Neural cell (in vitro differentiated cells): ENCODE measurements around the gene CLSTN3. TPM values are rescaled to one million over a fixed set of nuclear protein-coding genes. Genes with fewer than 3 reads are reported as not detected.

Experiments
- H2AFZ ChIP-seq: fragments of 200-600, 300-800 bp; sonication (generic), shearing (Covaris generic); 2 replicates; pipeline ENCODE4 v1.6.0; 2014; ENCODE audit warnings: low read depth, mild to moderate bottlenecking, antibody characterized with exemption, low read length, moderate library complexity
- H3F3A ChIP-seq: fragments of 200-600 bp; shearing (Covaris generic); 2 replicates; pipeline ENCODE4 v1.6.1; 2016; ENCODE audit warnings: mild to moderate bottlenecking, moderate library complexity, mixed read lengths, antibody characterized with exemption, low read length; ENCODE audit not compliant: insufficient read depth, poor library complexity, severe bottlenecking
- H3K27ac ChIP-seq: fragments of 200-600, 300-800 bp; sonication (generic), shearing (Covaris generic); 2 replicates; pipeline ENCODE4 v1.5.1; 2014; ENCODE audit warnings: mild to moderate bottlenecking, low read length, moderate library complexity
- H3K27me3 ChIP-seq: fragments of 300-800, 200-600 bp; sonication (generic), shearing (Covaris generic); 2 replicates; pipeline ENCODE4 v1.6.0; 2014; ENCODE audit warnings: mild to moderate bottlenecking, low read depth, low read length, moderate library complexity; ENCODE audit not compliant: insufficient read depth
- H3K36me3 ChIP-seq: fragments of 300-800, 200-600 bp; sonication (generic), shearing (Covaris generic); 2 replicates; pipeline ENCODE4 v1.5.1; 2014; ENCODE audit warnings: mild to moderate bottlenecking, antibody characterized with exemption, low read length, moderate library complexity; ENCODE audit not compliant: insufficient read depth
- H3K4me2 ChIP-seq: fragments of 300-800, 200-600 bp; sonication (generic), shearing (Covaris generic); 2 replicates; pipeline ENCODE4 v1.6.0; 2014; ENCODE audit warnings: mild to moderate bottlenecking, low read length
- H3K4me3 ChIP-seq: fragments of 300-800, 200-600 bp; sonication (generic), shearing (Covaris generic); 2 replicates; pipeline ENCODE4 v1.5.1; 2014; ENCODE audit warnings: mild to moderate bottlenecking, low read length, moderate library complexity
- H3K79me2 ChIP-seq: fragments of 200-600 bp; shearing (Covaris generic); replicated peaks from 2 replicates; pipeline ENCODE4 v1.6.0; 2014; ENCODE audit warnings: mild to moderate bottlenecking, low read length, moderate library complexity; ENCODE audit not compliant: insufficient read depth
- H3K9ac ChIP-seq: fragments of 300-800, 200-600 bp; sonication (generic), shearing (Covaris generic); 2 replicates; pipeline ENCODE4 v1.6.1; 2016; ENCODE audit warnings: mild to moderate bottlenecking, low read length, mixed read lengths
- H3K9me2 ChIP-seq: fragments of 200-600 bp; shearing (Covaris generic); 2 replicates; pipeline ENCODE4 v1.6.1; 2016; ENCODE audit warnings: mild to moderate bottlenecking, low read length, mixed read lengths; ENCODE audit not compliant: insufficient read depth
- H3K9me3 ChIP-seq: fragments of 200-600, 300-800 bp; sonication (generic), shearing (Covaris generic); 2 replicates; pipeline ENCODE4 v1.6.1; 2016; ENCODE audit warnings: mild to moderate bottlenecking, mixed run types, low read length, moderate library complexity, mixed read lengths
- H4K20me1 ChIP-seq: fragments of 200-600 bp; shearing (Covaris generic); 2 replicates; pipeline ENCODE4 v1.6.1; 2016; ENCODE audit warnings: mild to moderate bottlenecking, mixed run types; ENCODE audit not compliant: insufficient read depth
- CTCF ChIP-seq: fragments of 450-650 bp; IDR thresholded peaks from 2 replicates; pipeline ENCODE4 v1.5.1; 2014; ENCODE audit warnings: antibody characterized with exemption, mild to moderate bottlenecking, moderate library complexity; ENCODE audit not compliant: poor library complexity, severe bottlenecking
- EP300 ChIP-seq: fragments of 450-650 bp; conservative IDR thresholded peaks from 2 replicates; pipeline ENCODE4 v1.6.1; 2014; ENCODE audit warnings: antibody characterized with exemption, mild to moderate bottlenecking, moderate library complexity; ENCODE audit not compliant: poor library complexity, severe bottlenecking
- EZH2 ChIP-seq: fragments of 200-600, 300-800 bp; shearing (Covaris generic), sonication (generic); IDR thresholded peaks from 2 replicates; pipeline ENCODE4 v1.6.1; 2014; ENCODE audit warnings: antibody characterized with exemption, low read length, borderline replicate concordance, mild to moderate bottlenecking; ENCODE audit not compliant: insufficient read depth, poor library complexity, severe bottlenecking
- MXI1 ChIP-seq: fragments of 450-650 bp; conservative IDR thresholded peaks from 2 replicates; pipeline ENCODE4 v1.6.1; 2014; ENCODE audit warnings: antibody characterized with exemption, mild to moderate bottlenecking; ENCODE audit not compliant: poor library complexity, severe bottlenecking
- POLR2AphosphoS5 ChIP-seq: IDR thresholded peaks from 2 replicates; pipeline ENCODE4 v1.6.1; 2012
- RAD21 ChIP-seq: fragments of 450-650 bp; conservative IDR thresholded peaks from 2 replicates; pipeline ENCODE4 v1.6.1; 2014; ENCODE audit warnings: antibody characterized with exemption, mild to moderate bottlenecking, moderate library complexity
- SMC3 ChIP-seq: fragments of 450-650 bp; conservative IDR thresholded peaks from 2 replicates; pipeline ENCODE4 v1.6.1; 2014; ENCODE audit warnings: antibody characterized with exemption, mild to moderate bottlenecking, moderate library complexity; ENCODE audit not compliant: poor library complexity
- TAF1 ChIP-seq: IDR thresholded peaks from 2 replicates; pipeline ENCODE4 v1.6.1; 2012; ENCODE audit warnings: low read depth
- polyA plus RNA-seq: library from polyadenylated mRNA; depleted of rRNA; stranded (reverse); fragments of >200 nt; gene quantifications from 2 replicates; pipeline ENCODE4 v1.2.3, GENCODE V29; 2014
- TF ChIP-seq, protein P1 (sequence below): IDR thresholded peaks from 2 replicates; pipeline ENCODE4 v1.6.1; 2012; ENCODE audit warnings: borderline replicate concordance

The CLSTN3 gene
- polyA plus RNA-seq, 1 donor from 2014 or later, result 61.0 TPM

DNA sequence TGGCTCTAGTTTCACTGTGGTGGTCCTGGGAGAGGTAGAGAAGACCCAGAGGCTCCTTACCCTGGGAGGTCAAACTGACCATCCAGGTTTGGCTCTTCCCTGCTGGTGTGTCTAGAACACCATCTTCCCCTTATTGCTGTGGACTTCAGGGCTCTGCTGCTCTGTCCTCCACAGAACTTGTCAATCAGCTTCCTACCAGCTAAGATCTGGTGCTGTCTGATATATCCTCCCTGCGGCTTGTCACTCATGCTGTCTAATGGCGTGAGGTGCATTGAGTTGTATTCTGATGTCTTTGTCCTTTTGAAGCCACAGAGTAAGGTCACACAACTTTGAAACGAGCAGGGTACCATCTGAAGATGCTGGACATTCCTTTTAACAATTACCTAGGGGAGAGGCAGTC, 14.0 kb upstream of the CLSTN3 start:
- H3K27ac ChIP-seq, result no peak overlapping the region
- no peaks in the 10 kb centered on the region for H3K27me3 ChIP-seq
- no peaks in the 10 kb centered on the region for H4K20me1 ChIP-seq
- H3K9ac ChIP-seq, result no peak overlapping the region
- TF ChIP-seq TAF1 (no peak), MXI1 (no peak), SMC3 (no peak), EP300 (no peak), POLR2AphosphoS5 (no peak), RAD21 (no peak), CTCF (no peak), EZH2 (no peak)
- TF ChIP-seq, protein P1, sequence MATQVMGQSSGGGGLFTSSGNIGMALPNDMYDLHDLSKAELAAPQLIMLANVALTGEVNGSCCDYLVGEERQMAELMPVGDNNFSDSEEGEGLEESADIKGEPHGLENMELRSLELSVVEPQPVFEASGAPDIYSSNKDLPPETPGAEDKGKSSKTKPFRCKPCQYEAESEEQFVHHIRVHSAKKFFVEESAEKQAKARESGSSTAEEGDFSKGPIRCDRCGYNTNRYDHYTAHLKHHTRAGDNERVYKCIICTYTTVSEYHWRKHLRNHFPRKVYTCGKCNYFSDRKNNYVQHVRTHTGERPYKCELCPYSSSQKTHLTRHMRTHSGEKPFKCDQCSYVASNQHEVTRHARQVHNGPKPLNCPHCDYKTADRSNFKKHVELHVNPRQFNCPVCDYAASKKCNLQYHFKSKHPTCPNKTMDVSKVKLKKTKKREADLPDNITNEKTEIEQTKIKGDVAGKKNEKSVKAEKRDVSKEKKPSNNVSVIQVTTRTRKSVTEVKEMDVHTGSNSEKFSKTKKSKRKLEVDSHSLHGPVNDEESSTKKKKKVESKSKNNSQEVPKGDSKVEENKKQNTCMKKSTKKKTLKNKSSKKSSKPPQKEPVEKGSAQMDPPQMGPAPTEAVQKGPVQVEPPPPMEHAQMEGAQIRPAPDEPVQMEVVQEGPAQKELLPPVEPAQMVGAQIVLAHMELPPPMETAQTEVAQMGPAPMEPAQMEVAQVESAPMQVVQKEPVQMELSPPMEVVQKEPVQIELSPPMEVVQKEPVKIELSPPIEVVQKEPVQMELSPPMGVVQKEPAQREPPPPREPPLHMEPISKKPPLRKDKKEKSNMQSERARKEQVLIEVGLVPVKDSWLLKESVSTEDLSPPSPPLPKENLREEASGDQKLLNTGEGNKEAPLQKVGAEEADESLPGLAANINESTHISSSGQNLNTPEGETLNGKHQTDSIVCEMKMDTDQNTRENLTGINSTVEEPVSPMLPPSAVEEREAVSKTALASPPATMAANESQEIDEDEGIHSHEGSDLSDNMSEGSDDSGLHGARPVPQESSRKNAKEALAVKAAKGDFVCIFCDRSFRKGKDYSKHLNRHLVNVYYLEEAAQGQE, result no peak
- no peak overlapping the region for H2AFZ ChIP-seq
- no peak overlapping the region for H3K4me2 ChIP-seq
- H3K4me3 ChIP-seq, result no peak overlapping the region
- H3K9me2 ChIP-seq, result no peaks in the 10 kb centered on the region
- no peaks in the 10 kb centered on the region for H3K9me3 ChIP-seq
- no peaks in the 10 kb centered on the region for H3F3A ChIP-seq
- no peaks in the 10 kb centered on the region for H3K79me2 ChIP-seq
- no peaks in the 10 kb centered on the region for H3K36me3 ChIP-seq

GRCh38 chr12:7116916-7117315, 13.3 kb upstream of the CLSTN3 start:
- Histone ChIP-seq H3K9me2 (no peaks in the 10 kb centered on the region), H3K4me2 (no peak overlapping the region), H2AFZ (no peak overlapping the region), H3K27ac (no peak overlapping the region), H3K27me3 (no peaks in the 10 kb centered on the region), H3K9ac (no peak overlapping the region), H3K4me3 (no peak overlapping the region), H3K9me3 (no peaks in the 10 kb centered on the region), H4K20me1 (no peaks in the 10 kb centered on the region), H3K36me3 (no peaks in the 10 kb centered on the region), H3F3A (no peaks in the 10 kb centered on the region), H3K79me2 (no peaks in the 10 kb centered on the region)
- TF ChIP-seq TAF1 (no peak), POLR2AphosphoS5 (no peak), RAD21 (no peak), MXI1 (no peak)

- Histone ChIP-seq H3K27ac (no peak overlapping the region), H3F3A (no peaks in the 10 kb centered on the region), H3K9me2 (no peaks in the 10 kb centered on the region), H3K79me2 (no peaks in the 10 kb centered on the region), H2AFZ (no peak overlapping the region), H3K36me3 (no peaks in the 10 kb centered on the region), H3K4me3 (no peak overlapping the region), H4K20me1 (no peaks in the 10 kb centered on the region), H3K4me2 (no peak overlapping the region), H3K9ac (no peak overlapping the region), H3K27me3 (no peaks in the 10 kb centered on the region), H3K9me3 (no peaks in the 10 kb centered on the region)
- TF ChIP-seq MXI1 (no peak), TAF1 (no peak), EZH2 (no peak), POLR2AphosphoS5 (no peak), SMC3 (no peak), CTCF (no peak), RAD21 (no peak), EP300 (no peak)
- TF ChIP-seq, protein P1, result no peak
These were observed 12.5 kb upstream of the CLSTN3 start for GRCh38 chr12:7117670-7118069.
